Medulla oblongata (tissue), 1 donor: Measurements from ENCODE around the gene DIPK1A.

Experiments used
- DNase-seq: peaks from one replicate; pipeline ENCODE4 v3.0.0-alpha.2; 2015; ENCODE audit errors: extremely low spot score

The DIPK1A gene

GRCh38 chr1:92842082-92843045, 118.9 kb downstream of the DIPK1A start:
- no peak for DNase-seq

DNA sequence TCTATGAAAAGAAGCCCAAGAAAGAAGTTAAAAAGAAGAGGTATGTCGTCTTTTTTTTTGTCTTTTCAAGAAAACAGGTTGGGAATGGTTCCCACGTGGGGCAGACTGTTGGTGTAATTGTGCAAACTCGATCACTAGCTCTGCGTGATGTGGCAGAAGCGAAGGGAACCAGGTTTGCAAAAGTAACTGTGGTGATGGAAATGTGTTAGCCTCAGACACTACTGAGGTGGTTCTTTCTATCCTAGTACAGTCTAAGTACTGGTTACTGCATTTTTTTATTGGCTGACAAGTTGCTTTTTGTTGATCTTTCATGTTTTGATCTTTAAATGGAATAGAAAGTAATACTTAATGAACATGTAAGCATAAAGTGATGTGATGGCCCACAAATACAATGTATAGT, 120.7 kb downstream of the DIPK1A start:
- no peak for DNase-seq

DNA sequence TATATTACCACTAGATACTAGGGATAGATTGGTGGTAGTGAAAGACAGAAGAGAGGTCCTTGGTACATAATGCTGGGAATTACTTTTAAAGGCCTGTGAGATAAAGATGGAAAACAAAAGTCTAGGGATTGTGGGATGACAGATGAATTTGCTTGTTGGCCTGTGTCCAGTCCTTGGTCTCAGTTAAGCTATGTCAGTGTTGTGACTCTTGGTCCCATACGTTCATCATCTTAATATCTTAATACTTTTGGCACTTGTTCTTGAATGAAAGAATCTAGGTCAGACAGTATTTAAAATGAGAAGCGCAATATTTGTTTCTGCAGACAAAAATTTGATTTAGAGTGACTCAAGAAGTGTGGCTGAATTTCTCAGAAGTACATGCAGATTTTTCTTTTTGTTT, 121.8 kb downstream of the DIPK1A start:
- no peak for DNase-seq

DNA sequence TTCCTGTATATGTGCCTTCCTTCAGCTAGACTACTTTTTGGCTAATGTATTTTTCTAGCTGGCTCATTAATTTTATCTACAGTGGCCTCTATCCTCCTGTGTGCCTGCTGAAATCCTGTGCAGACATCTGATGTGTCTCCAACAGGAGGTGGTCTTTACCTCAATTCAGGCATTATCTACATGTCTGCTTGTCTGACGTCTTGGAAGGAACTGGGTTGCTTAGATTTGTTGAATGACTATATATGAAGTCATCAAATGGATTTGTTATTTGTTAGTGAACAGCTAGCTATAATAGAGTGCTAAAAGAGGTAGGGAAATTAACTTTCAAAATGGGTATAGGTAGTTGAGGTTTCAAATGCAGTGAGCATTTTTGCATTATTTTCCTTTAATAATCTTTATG, 122.7 kb downstream of the DIPK1A start:
- no peak for DNase-seq

DNA sequence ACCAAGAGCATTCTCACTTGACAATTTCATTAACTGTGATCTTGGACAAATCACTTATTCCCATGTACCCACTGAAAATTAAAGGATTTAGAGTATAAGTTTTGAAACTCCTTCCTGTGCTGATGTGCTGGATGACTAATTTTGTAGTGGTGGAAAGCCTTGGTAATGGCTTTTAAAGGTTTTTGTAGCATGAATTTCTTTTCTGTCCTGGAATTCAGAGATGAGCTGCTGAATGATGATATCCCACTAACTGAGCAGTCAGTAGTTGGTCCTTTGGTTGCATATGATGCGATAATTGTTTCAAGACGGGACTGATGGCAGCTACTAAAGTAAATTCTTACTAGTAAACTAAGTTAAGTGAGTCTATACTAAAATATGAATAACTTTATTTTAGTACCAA, 124.2 kb downstream of the DIPK1A start:
- no peak for DNase-seq

DNA sequence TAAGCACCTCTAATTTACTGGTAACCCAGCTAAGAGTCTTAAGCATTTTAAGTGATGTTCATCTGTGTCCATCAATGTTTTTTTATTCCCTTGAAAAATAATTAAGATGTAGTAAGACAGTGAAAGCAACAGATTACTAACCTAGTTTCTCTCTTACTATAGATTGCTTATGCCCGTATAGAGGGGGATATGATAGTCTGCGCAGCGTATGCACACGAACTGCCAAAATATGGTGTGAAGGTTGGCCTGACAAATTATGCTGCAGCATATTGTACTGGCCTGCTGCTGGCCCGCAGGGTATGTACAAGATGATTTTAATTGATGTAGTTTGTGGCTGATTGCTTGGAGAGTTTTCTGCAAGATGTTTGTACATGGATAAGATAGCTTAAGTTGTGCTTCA, 126.6 kb downstream of the DIPK1A start:
- DNase-seq = no peak

GRCh38 chr1:92833840-92834239, 127.4 kb downstream of the DIPK1A start:
- DNase-seq = no peak

GRCh38 chr1:92832537-92833114, 128.6 kb downstream of the DIPK1A start:
- peak; percentile 36 for DNase-seq

DNA sequence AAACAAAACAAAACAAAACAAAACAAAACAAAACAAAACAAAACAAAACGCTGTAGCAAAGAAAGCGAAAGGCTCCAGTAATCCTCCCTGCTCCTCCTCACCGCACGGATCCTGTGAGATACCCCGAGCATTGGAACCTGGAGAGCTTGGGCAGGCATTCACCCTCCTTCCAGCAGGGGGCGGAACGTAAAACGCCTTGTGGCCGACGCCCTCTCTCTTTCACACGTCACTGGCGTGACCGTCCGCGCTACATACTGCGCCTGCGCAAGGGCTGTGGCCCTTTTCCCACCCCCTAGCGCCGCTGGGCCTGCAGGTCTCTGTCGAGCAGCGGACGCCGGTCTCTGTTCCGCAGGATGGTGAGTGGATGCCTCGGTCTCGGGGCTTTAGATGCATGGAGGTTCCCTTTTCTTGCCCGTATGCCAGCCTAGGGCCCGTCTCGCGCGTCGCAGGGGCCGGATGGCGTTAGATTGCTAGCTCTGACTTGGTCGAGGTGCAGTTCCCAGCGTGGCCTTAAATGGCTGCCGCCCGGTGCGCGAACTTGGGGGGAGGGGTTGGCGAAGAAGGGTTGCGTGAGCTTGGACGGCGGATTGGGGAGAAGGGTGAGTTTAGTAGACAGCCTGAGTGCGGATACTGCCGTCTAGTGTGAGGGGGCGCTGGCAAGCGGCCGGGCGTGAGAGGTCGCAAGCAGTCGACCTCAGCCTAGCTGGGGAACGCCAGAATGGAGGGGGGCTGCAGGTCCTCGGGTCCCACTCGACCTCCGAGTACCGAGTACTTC, 129.3 kb downstream of the DIPK1A start, which contains the start of gene RPL5:
Gene RPL5, plus strand, starts transcription at position 279 of the 775 bp plus-strand sequence. Its CDS starts 75 bp downstream, at position 354.
- peak; percentile 99 for DNase-seq

- DNase-seq = peak; percentile 10
These were observed 129.9 kb downstream of the DIPK1A start for GRCh38 chr1:92831368-92831761.

- DNase-seq = no peak
These were observed 134.5 kb downstream of the DIPK1A start for GRCh38 chr1:92826792-92827191.

- DNase-seq = no peak
These were observed 138.4 kb downstream of the DIPK1A start for GRCh38 chr1:92822879-92823278.

DNA sequence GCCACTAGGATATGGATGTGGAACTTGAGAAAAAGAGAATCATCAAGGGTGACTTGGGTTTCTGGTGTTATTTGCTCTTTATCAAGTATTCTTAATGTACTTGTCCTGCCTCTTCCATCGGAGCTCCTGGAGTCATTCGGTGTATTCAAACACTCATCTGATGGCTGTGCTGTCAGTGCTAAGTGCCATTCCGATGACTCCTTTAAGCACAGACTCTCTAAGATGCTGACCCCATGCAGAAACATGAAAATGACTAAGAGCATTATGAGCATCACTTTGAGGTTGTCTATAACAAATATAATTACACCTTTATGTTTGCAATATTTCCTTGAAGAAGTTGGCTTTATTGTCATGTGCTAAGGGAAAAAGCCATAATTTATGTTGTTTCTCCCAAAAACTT, 140.7 kb downstream of the DIPK1A start:
- DNase-seq = no peak

DNA sequence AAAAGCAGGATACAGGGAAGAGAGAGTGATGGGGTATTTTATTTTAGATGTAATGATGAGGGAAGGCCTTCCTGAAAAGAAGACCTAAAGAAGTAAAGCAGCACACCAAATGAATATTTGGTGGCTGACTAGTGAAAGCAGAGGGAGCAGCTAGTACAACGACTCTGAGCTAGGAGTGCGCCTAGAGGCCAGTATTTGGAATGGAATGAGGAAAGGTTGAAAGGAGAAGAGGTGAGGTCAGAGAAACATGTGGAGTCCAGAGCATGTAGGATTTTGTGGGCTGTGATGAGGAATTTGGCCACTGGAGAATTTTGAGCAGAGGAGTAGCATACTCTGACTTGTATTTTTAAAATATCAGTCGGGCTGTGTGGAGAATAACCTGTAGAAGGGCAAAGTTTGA, 141.2 kb downstream of the DIPK1A start:
- DNase-seq = no peak

- DNase-seq = peak; percentile 31
These were observed 143.1 kb downstream of the DIPK1A start for GRCh38 chr1:92817986-92818764.

DNA sequence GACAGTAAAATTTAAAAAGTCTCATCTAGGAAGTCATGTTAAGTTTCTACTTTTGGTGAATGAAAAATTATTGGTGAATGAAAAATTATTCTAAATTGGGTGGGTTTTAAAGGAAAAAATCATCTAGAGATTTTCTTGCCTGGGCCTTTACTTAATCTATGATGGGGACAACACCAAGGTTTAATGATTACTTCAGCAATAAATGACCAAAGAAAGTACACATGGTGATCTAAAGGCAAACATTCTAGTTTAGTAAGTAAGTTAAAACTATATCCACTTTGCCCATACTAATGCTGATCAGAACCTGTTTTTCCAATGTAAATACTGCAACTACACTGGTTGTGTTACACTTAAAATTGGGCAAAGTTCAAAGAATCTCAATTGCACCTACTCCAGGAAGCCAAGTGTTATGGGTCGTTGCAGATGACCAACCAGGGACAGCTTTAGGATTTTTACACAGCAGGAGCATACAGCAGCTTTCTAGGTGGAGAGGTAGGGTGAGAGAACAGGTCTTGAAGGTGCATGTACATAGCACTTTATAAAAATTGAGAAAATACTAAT, 144.0 kb downstream of the DIPK1A start:
- DNase-seq = no peak

DNA sequence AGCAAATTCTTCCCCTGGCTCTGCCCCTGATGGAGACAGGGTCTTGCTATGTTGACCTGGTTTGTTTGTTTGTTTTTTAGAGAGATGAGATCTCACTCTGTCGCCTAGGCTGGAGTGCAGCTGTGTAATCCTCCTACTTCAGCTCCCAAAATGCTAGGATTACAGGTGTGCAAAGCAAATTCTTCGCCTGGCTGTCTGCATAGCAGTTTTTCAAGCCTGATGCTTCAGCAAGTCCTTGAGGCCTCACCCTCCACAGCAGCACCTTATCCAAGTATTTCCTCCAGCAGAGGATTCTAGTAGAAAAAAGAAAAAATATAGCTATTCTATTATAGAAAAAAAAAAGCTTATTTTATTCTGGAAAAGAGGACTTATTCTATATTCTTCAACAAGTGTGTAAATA, 144.5 kb downstream of the DIPK1A start:
- no peak for DNase-seq

- no peak for DNase-seq
These were observed 152.9 kb downstream of the DIPK1A start for GRCh38 chr1:92808381-92808780.

DNA sequence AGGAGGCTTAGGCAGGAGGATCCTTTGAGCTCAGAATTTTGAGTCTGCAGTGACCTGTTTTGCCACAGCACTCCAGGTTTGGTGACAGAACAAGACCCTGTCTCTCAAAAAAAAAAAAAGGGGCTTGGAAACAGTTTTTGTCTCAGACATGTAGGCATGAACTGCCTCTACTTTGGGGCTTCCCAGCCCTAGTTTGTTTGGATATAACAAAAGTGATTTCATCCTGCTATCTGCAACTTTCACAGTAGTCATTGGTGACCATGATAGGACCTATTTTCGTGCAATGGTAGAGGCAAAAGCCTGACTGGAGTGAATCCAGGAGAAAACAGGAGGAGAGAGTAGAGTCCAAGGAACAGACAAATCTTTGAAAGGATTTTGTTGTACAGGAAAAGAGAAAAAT, 156.0 kb downstream of the DIPK1A start:
- DNase-seq = no peak

DNA sequence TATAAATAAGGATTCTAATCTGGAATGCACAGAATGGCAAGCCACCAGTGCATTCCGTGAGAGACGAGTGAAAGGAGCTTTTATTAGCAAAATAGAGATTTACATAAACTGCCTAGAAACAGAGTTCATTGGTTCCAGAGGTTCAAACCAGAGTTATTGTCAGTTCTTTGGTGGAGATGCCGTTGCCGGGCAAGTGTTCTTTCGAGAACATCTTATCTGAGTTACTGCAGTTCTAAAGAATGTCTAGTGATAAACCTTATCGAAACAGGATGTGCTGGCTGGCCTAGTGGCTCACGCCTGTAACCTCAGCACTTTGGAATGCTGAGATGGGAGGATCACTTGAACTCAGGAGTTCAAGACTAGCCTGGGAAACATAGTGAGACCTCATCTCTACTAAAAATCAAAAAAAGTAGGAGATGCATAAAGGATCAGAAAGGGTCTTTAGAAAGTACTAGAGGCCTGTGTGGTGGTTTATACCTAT, 156.5 kb downstream of the DIPK1A start:
- peak; percentile 69 for DNase-seq
